MCF 10A (cell line): ENCODE results near the gene NUP210L. TPM values are rescaled to one million over a fixed set of nuclear protein-coding genes. Genes with fewer than 3 reads are reported as not detected.
"Not testable (repeated sequence)": the region's sequence is repeated elsewhere in the genome, so short reads cannot be mapped to it uniquely, and the experiment has no call there.

Experiments
- BruUV-seq: library from RNA; stranded (reverse); fragments of 400-500 nt; replicated peaks from 2 replicates; lab custom pipeline; 2021; lab: Mats Ljungman, UMichigan
- CTCF ChIA-PET: fragments of 300-600 bp; sonication (Branson Sonifier 250); formaldehyde crosslinking; extraction: SDS; loops from one replicate; lab custom pipeline; 2021; ENCODE audit warnings: antibody characterized with exemption, inconsistent platforms; lab: Yijun Ruan, JAX
- POLR2A ChIA-PET: fragments of 300-600, 350-650 bp; sonication (Branson Sonifier 250); formaldehyde crosslinking; extraction: SDS; loops from one replicate; lab custom pipeline; 2020; ENCODE audit warnings: antibody characterized with exemption, inconsistent platforms; lab: Yijun Ruan, JAX
- DNase-seq: peaks from one replicate; pipeline ENCODE4 v3.0.0-alpha.2; 2018; ENCODE audit not compliant: unreplicated experiment
- H3K27ac Mint-ChIP-seq: one replicate; pipeline ENCODE4 v1.8.0; 2022; ENCODE audit warnings: mild to moderate bottlenecking, low read depth, mixed read lengths; ENCODE audit not compliant: unreplicated experiment
- H3K27me3 Mint-ChIP-seq: one replicate; pipeline ENCODE4 v1.8.0; 2022; ENCODE audit warnings: mixed read lengths; ENCODE audit not compliant: insufficient read depth, unreplicated experiment
- H3K36me3 Mint-ChIP-seq: one replicate; pipeline ENCODE4 v1.8.0; 2022; ENCODE audit warnings: mild to moderate bottlenecking, moderate library complexity, mixed read lengths; ENCODE audit not compliant: insufficient read depth, unreplicated experiment
- H3K4me1 Mint-ChIP-seq: one replicate; pipeline ENCODE4 v1.8.0; 2022; ENCODE audit warnings: mixed read lengths; ENCODE audit not compliant: insufficient read depth, unreplicated experiment
- H3K4me3 Mint-ChIP-seq: one replicate; pipeline ENCODE4 v1.8.0; 2022; ENCODE audit warnings: mild to moderate bottlenecking, moderate library complexity, mixed read lengths; ENCODE audit not compliant: unreplicated experiment
- H3K9me3 Mint-ChIP-seq: one replicate; pipeline ENCODE4 v1.8.0; 2022; ENCODE audit warnings: mixed read lengths; ENCODE audit not compliant: unreplicated experiment
- CTCF ChIP-seq: fragments of 200-600 bp; IDR thresholded peaks from one replicate; pipeline ENCODE4 v1.8.0; 2022; ENCODE audit warnings: antibody characterized with exemption, mild to moderate bottlenecking; ENCODE audit not compliant: unreplicated experiment
- intact Hi-C: fragments of 100-400 bp; cut with micrococcal nuclease; formaldehyde crosslinking; loops from 2 replicates; pipeline ENCODE4 v1.14.1; 2022
- total RNA-seq: library from RNA; stranded (reverse); gene quantifications from 2 replicates; pipeline ENCODE4 v1.2.3, GENCODE V29; 2022

Gene NUP210L
- total RNA-seq, 1 experiment from 2014 or later: 0.05 TPM

- TF ChIP-seq CTCF: no peak
- no peak for DNase-seq
- ChIA-PET POLR2A (no interaction called here), CTCF (interaction anchor here (0.6 kb wide), 2 partner anchors 33 to 356 kb away, joined by 3 to 4 read pairs; no protein-coding TSS in a partner anchor)
- no peak overlapping the region for H3K27ac Mint-ChIP-seq
- H3K27me3 Mint-ChIP-seq: no peaks in the 10 kb centered on the region
- H3K4me1 Mint-ChIP-seq: peaks cover 7% of the 10 kb centered on the region
- intact Hi-C loops: no loop called here
- no peaks in the 10 kb centered on the region for H3K36me3 Mint-ChIP-seq
- no peak overlapping the region for H3K4me3 Mint-ChIP-seq
- no peaks in the 10 kb centered on the region for H3K9me3 Mint-ChIP-seq
- no TSS peak for BruUV-seq
These were observed 142.7 kb downstream of the NUP210L start for GRCh38 chr1:154012129-154012528.

GRCh38 chr1:154006136-154006535, 148.7 kb downstream of the NUP210L start:
- H3K4me1 Mint-ChIP-seq: no peaks in the 10 kb centered on the region
- peak; percentile 30 for DNase-seq

GRCh38 chr1:154000420-154000819, 154.5 kb downstream of the NUP210L start:
- no TSS peak for BruUV-seq
- intact Hi-C loops: no loop called here
- H3K27ac Mint-ChIP-seq: no peak overlapping the region
- H3K9me3 Mint-ChIP-seq: no peaks in the 10 kb centered on the region
- CTCF ChIA-PET: interaction anchor here (1.4 kb wide), 1 partner anchor 13 kb away, joined by 3 read pairs; no protein-coding TSS in a partner anchor
- no peak overlapping the region for H3K4me3 Mint-ChIP-seq
- no peak for TF ChIP-seq CTCF
- no peaks in the 10 kb centered on the region for H3K4me1 Mint-ChIP-seq
- POLR2A ChIA-PET: interaction anchor here (5.2 kb wide), 1 partner anchor 9 kb away, joined by 53 read pairs; the partner anchor contains the start of gene RPS27
- peaks cover 18% of the 10 kb centered on the region for H3K36me3 Mint-ChIP-seq
- DNase-seq: no peak
- no peaks in the 10 kb centered on the region for H3K27me3 Mint-ChIP-seq

More at GRCh38 chr1:154006136-154006535, 148.7 kb downstream of the NUP210L start:
- Mint-ChIP-seq H3K36me3 (no peaks in the 10 kb centered on the region), H3K9me3 (no peaks in the 10 kb centered on the region), H3K4me3 (no peak overlapping the region), H3K27ac (no peak overlapping the region), H3K27me3 (no peaks in the 10 kb centered on the region)
- BruUV-seq: no TSS peak
- CTCF ChIA-PET: no interaction called here
- intact Hi-C loops: no loop called here
- POLR2A ChIA-PET: no interaction called here
- TF ChIP-seq CTCF: no peak

GRCh38 chr1:153996882-153997281, 158.0 kb downstream of the NUP210L start:
- H3K9me3 Mint-ChIP-seq, H3K4me1 Mint-ChIP-seq, BruUV-seq, H3K27me3 Mint-ChIP-seq, H3K4me3 Mint-ChIP-seq, intact Hi-C loops, DNase-seq: not testable (repeated sequence)
- H3K27ac Mint-ChIP-seq: peak overlapping the region; percentile 59
- H3K36me3 Mint-ChIP-seq: peaks cover 53% of the 10 kb centered on the region
- CTCF ChIA-PET: interaction anchor here (0.6 kb wide), 1 partner anchor 319 kb away, joined by 3 read pairs; no protein-coding TSS in a partner anchor
- POLR2A ChIA-PET: interaction anchor here (2.2 kb wide), 1 partner anchor 185 kb away, joined by 4 read pairs; no protein-coding TSS in a partner anchor
